ENCODE data around the gene TNFSF18.

- TF ChIP-seq CTCF (IDR thresholded peaks at IDR 0.05; ENCODE audit: low read depth, low read length, missing input control): no peak
- TF ChIP-seq TAF1 (conservative IDR thresholded peaks at IDR 0.05): no peak
- no peak for TF ChIP-seq FOXA2 (IDR thresholded peaks at IDR 0.05)
- TF ChIP-seq REST (IDR thresholded peaks at IDR 0.05): no peak
- TF ChIP-seq ATF3 (IDR thresholded peaks at IDR 0.05): no peak
These were observed 38.6 kb downstream of the TNFSF18 start for GRCh38 chr1:173012126-173012525.
